H1 (cell line): ENCODE measurements around the gene KIF5C.

Experiments used
- EZH2 ChIP-seq: fragments of 200-600 bp; sonication (generic); IDR thresholded peaks from 2 replicates; pipeline ENCODE4 v1.7.1; 2012; ENCODE audit warnings: low read depth, mild to moderate bottlenecking, moderate library complexity, low read length, inconsistent platforms; ENCODE audit not compliant: severe bottlenecking
- POLR2A ChIP-seq, 2 experiments: IDR thresholded peaks; 1 replicate in 1 of 2; 2 replicates in 1 of 2; pipeline ENCODE4 v1.6.1; 2011; ENCODE audit warnings: low read depth in 2 of 2, low read length in 2 of 2, mild to moderate bottlenecking in 2 of 2; ENCODE audit errors: control extremely low read depth in 1 of 2
- TF ChIP-seq, protein P1 (sequence below), 3 experiments: IDR thresholded peaks; 1 replicate in 2 of 3; 2 replicates in 1 of 3; pipeline versions ENCODE4 v1.5.1 to v1.6.1; 2011; ENCODE audit warnings: low read length in 3 of 3, mild to moderate bottlenecking in 3 of 3, inconsistent platforms in 2 of 3, low read depth in 1 of 3, moderate library complexity in 1 of 3; ENCODE audit not compliant: insufficient read depth in 1 of 3; ENCODE audit errors: control extremely low read depth in 1 of 3

DNA sequence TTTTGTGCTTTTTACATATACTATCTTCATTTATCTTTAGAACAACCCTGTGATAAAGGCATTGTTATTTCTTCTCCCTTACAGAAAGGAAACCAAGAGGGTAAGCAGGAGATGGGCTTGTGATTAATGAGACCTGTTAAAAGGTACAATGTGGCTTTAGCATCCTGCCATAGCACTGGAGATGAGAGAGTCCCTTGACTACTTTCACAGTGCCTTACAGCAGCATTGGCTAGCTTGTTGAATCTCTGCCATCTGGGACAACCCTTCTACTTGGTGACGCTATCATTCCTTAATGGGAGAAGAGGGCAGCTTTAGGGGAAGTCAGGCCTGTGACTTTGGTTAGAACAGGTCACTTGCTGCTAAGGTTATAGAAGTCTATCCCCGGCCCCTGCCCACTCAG is 95.4 kb downstream of the KIF5C start:
- TF ChIP-seq POLR2A (IDR thresholded peaks at IDR 0.05; ENCODE audit: control extremely low read depth in 1 of 2, low read depth in 2 of 2, low read length in 2 of 2) (no peak), EZH2 (no peak)
- TF ChIP-seq, protein P1, sequence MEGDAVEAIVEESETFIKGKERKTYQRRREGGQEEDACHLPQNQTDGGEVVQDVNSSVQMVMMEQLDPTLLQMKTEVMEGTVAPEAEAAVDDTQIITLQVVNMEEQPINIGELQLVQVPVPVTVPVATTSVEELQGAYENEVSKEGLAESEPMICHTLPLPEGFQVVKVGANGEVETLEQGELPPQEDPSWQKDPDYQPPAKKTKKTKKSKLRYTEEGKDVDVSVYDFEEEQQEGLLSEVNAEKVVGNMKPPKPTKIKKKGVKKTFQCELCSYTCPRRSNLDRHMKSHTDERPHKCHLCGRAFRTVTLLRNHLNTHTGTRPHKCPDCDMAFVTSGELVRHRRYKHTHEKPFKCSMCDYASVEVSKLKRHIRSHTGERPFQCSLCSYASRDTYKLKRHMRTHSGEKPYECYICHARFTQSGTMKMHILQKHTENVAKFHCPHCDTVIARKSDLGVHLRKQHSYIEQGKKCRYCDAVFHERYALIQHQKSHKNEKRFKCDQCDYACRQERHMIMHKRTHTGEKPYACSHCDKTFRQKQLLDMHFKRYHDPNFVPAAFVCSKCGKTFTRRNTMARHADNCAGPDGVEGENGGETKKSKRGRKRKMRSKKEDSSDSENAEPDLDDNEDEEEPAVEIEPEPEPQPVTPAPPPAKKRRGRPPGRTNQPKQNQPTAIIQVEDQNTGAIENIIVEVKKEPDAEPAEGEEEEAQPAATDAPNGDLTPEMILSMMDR (IDR thresholded peaks at IDR 0.05; ENCODE audit: control extremely low read depth in 1 of 3, insufficient read depth in 1 of 3, low read depth in 1 of 3, low read length in 3 of 3), result no peak
